ENCODE measurements around the gene MST1. TPM values are rescaled to one million over a fixed set of nuclear protein-coding genes. Genes with fewer than 3 reads are reported as not detected.

MST1 gene
- total RNA-seq, 3 donors from 2014 or later = 9.3 to 23.6 (median 21.2) TPM

DNA sequence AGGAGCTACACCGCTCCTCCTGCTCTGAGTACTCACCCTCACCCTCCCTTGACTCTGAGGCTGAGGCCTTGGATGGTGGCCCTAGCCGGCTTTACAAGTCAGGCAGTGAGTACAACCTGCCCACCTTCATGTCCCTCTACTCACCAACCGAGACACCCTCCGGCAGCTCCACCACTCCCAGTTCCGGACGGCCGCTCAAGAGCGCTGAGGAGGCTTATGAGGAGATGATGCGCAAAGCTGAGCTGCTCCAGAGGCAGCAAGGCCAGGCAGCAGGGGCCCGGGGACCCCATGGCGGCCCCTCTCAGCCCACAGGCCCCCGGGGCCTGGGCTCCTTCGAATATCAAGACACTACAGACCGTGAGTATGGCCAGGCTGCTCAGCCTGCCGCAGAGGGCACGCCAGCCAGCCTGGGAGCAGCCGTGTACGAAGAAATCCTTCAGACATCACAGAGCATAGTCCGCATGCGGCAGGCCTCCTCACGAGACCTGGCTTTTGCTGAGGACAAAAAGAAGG is 36.3 kb downstream of the MST1 start:
- Histone ChIP-seq H3K36me3 (no peaks in the 10 kb centered on the region), H3K27me3 (no peaks in the 10 kb centered on the region), H3K9me3 (no peaks in the 10 kb centered on the region), H3K4me1 (no peaks in the 10 kb centered on the region), H3K27ac (no peak overlapping the region), H3K4me3 (no peak overlapping the region)
- no peak for TF ChIP-seq POLR2AphosphoS5 (IDR thresholded peaks at IDR 0.05)
- TF ChIP-seq POLR2A (IDR thresholded peaks at IDR 0.05) = no peak
- TF ChIP-seq, protein P1, sequence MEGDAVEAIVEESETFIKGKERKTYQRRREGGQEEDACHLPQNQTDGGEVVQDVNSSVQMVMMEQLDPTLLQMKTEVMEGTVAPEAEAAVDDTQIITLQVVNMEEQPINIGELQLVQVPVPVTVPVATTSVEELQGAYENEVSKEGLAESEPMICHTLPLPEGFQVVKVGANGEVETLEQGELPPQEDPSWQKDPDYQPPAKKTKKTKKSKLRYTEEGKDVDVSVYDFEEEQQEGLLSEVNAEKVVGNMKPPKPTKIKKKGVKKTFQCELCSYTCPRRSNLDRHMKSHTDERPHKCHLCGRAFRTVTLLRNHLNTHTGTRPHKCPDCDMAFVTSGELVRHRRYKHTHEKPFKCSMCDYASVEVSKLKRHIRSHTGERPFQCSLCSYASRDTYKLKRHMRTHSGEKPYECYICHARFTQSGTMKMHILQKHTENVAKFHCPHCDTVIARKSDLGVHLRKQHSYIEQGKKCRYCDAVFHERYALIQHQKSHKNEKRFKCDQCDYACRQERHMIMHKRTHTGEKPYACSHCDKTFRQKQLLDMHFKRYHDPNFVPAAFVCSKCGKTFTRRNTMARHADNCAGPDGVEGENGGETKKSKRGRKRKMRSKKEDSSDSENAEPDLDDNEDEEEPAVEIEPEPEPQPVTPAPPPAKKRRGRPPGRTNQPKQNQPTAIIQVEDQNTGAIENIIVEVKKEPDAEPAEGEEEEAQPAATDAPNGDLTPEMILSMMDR (IDR thresholded peaks at IDR 0.05) = no peak
- intact Hi-C loops (cut with DNase I; ENCODE audit: low total_unique reads) = no loop called here
- no peak for DNase-seq (ENCODE audit: low spot score in 2 of 2)

DNA sequence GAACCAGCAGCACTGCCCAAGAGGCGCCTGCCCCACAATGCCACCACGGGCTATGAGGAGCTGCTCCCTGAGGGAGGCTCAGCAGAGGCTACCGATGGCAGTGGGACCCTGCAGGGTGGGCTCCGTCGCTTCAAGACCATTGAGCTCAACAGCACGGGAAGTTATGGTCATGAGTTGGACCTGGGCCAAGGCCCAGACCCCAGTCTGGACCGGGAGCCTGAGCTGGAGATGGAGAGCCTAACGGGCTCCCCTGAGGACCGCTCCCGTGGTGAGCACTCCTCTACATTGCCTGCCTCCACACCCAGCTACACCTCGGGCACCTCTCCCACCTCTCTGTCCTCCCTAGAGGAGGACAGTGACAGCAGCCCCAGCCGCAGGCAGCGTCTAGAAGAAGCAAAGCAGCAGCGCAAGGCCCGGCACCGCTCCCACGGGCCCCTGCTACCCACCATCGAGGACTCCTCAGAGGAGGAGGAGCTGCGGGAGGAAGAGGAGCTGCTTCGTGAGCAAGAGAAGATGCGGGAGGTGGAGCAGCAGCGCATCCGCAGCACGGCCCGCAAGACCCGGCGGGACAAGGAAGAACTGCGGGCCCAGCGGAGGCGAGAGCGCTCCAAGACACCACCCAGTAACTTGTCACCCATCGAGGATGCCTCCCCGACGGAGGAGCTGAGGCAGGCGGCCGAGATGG is 36.9 kb downstream of the MST1 start:
- TF ChIP-seq, protein P1 (IDR thresholded peaks at IDR 0.05) = no peak
- TF ChIP-seq POLR2A (IDR thresholded peaks at IDR 0.05) (no peak), POLR2AphosphoS5 (IDR thresholded peaks at IDR 0.05) (no peak)
- H3K4me3 ChIP-seq = no peak overlapping the region
- no peaks in the 10 kb centered on the region for H3K27me3 ChIP-seq
- no peaks in the 10 kb centered on the region for H3K4me1 ChIP-seq
- H3K36me3 ChIP-seq = no peaks in the 10 kb centered on the region
- no peak overlapping the region for H3K27ac ChIP-seq
- no peak for DNase-seq (ENCODE audit: low spot score in 2 of 2)
- intact Hi-C loops (cut with DNase I; ENCODE audit: low total_unique reads) = no loop called here
- no peaks in the 10 kb centered on the region for H3K9me3 ChIP-seq

DNA sequence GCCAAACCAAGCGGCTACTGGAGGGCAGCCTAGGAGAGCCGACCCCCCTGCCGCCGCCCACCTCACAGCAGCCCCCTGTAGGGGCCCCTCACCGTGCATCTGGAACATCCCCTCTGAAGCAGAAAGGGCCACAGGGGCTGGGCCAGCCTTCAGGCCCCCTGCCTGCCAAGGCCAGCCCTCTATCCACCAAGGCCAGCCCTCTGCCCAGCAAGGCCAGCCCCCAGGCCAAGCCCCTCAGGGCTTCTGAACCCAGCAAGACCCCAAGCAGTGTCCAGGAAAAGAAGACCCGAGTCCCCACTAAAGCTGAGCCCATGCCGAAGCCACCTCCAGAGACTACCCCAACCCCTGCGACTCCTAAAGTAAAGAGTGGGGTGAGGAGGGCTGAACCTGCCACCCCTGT is 38.6 kb downstream of the MST1 start:
- H3K4me3 ChIP-seq = no peak overlapping the region
- DNase-seq (ENCODE audit: low spot score in 2 of 2) = no peak
- H3K27me3 ChIP-seq = no peaks in the 10 kb centered on the region
- H3K36me3 ChIP-seq = no peaks in the 10 kb centered on the region
- TF ChIP-seq, protein P1 (IDR thresholded peaks at IDR 0.05) = no peak
- no peak for TF ChIP-seq POLR2AphosphoS5 (IDR thresholded peaks at IDR 0.05)
- TF ChIP-seq POLR2A (IDR thresholded peaks at IDR 0.05) = no peak
- H3K4me1 ChIP-seq = no peaks in the 10 kb centered on the region
- no peaks in the 10 kb centered on the region for H3K9me3 ChIP-seq
- intact Hi-C loops (cut with DNase I; ENCODE audit: low total_unique reads) = no loop called here
- no peak overlapping the region for H3K27ac ChIP-seq

DNA sequence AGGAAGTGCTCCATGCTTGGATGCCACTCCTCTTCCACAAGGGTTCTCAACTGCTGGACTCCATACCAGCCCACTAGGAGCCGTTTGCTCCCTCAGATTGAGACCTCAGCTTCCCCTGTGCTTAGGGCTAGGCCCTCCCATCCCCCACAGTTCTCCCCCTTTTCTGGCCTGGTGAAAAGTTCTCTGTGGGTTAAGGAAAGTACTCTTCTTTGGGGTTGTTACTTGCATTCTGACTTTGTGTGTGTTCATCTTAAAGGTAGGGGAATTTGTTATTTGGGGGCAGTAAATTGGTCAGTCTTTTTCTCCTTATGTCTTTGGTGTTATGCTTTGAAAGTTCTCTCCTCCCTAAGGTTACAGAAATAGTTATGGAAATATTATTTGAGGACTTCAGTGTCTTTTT is 39.1 kb downstream of the MST1 start:
- Histone ChIP-seq H3K4me3 (no peak overlapping the region), H3K9me3 (no peaks in the 10 kb centered on the region), H3K27me3 (no peaks in the 10 kb centered on the region), H3K36me3 (no peaks in the 10 kb centered on the region), H3K27ac (no peak overlapping the region), H3K4me1 (no peaks in the 10 kb centered on the region)
- DNase-seq (ENCODE audit: low spot score in 2 of 2) = no peak
- TF ChIP-seq, protein P1 (IDR thresholded peaks at IDR 0.05) = no peak
- TF ChIP-seq POLR2AphosphoS5 (IDR thresholded peaks at IDR 0.05) = no peak
- TF ChIP-seq POLR2A (IDR thresholded peaks at IDR 0.05) = no peak
- intact Hi-C loops (cut with DNase I; ENCODE audit: low total_unique reads) = no loop called here

DNA sequence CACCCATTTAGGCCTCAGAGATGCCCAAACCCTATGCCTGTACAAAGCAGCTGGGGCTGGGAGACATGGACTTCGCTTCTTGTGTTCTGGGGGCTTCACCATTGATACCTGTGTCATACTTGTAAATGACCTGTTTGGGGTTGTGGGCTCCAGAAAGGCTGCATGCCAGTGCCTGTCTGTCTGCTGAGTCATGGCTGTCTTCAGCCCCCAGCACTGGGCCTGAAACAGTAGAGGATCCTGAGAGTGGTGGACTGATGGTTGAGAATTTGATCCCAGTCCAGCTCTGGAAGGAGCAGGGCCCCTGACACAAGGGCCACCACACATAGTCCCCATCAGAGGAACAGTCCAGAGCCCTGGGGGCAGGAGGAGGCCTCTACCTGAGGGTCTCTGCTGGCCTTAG is 39.7 kb downstream of the MST1 start:
- H3K4me3 ChIP-seq = no peak overlapping the region
- DNase-seq (ENCODE audit: low spot score in 2 of 2) = no peak
- no peaks in the 10 kb centered on the region for H3K27me3 ChIP-seq
- no peaks in the 10 kb centered on the region for H3K4me1 ChIP-seq
- no peak overlapping the region for H3K27ac ChIP-seq
- no peaks in the 10 kb centered on the region for H3K36me3 ChIP-seq
- TF ChIP-seq POLR2A (IDR thresholded peaks at IDR 0.05) (no peak), POLR2AphosphoS5 (IDR thresholded peaks at IDR 0.05) (no peak)
- TF ChIP-seq, protein P1 (IDR thresholded peaks at IDR 0.05) = no peak
- intact Hi-C loops (cut with DNase I; ENCODE audit: low total_unique reads) = no loop called here
- H3K9me3 ChIP-seq = no peaks in the 10 kb centered on the region

Measured in breast epithelium (tissue), 4 donors.